Neural crest cell (in vitro differentiated cells): Measurements from ENCODE around the gene TMX3. TPM values are rescaled to one million over a fixed set of nuclear protein-coding genes. Genes with fewer than 3 reads are reported as not detected.
A peak's percentile ranks its signal among the peaks of the same experiment; 100 is the strongest.

Experiments
- DNase-seq: peaks from one replicate; pipeline ENCODE4 v3.0.0; 2021; ENCODE audit warnings: low read depth, mixed read lengths, low spot score
- H3K27ac Mint-ChIP-seq: one replicate; pipeline ENCODE4 v1.8.0; 2021; ENCODE audit warnings: mild to moderate bottlenecking, mixed read lengths; ENCODE audit not compliant: unreplicated experiment
- H3K27me3 Mint-ChIP-seq: 2 replicates; pipeline ENCODE4 v1.8.0; 2021; ENCODE audit warnings: low read depth, mild to moderate bottlenecking, mixed read lengths
- H3K36me3 Mint-ChIP-seq: 2 replicates; pipeline ENCODE4 v1.8.0; 2021; ENCODE audit warnings: low read depth, mild to moderate bottlenecking, mixed read lengths
- H3K4me1 Mint-ChIP-seq: 2 replicates; pipeline ENCODE4 v1.8.0; 2021; ENCODE audit warnings: mixed read lengths
- H3K4me3 Mint-ChIP-seq: one replicate; pipeline ENCODE4 v1.8.0; 2021; ENCODE audit warnings: mild to moderate bottlenecking, mixed read lengths
- H3K9me3 Mint-ChIP-seq: 2 replicates; pipeline ENCODE4 v1.8.0; 2021; ENCODE audit warnings: mixed read lengths
- total RNA-seq: library from RNA; stranded (reverse); gene quantifications from 2 replicates; pipeline ENCODE4 v1.2.1, GENCODE V29; 2021
- TF ChIP-seq, protein P1 (sequence below): fragments of 200-600 bp; sonication (generic); conservative IDR thresholded peaks from 2 replicates; pipeline ENCODE4 v1.5.0; 2021; ENCODE audit warnings: antibody characterized with exemption, mild to moderate bottlenecking

TMX3 gene
- total RNA-seq, 1 donor from 2014 or later: 47.5 TPM

DNA sequence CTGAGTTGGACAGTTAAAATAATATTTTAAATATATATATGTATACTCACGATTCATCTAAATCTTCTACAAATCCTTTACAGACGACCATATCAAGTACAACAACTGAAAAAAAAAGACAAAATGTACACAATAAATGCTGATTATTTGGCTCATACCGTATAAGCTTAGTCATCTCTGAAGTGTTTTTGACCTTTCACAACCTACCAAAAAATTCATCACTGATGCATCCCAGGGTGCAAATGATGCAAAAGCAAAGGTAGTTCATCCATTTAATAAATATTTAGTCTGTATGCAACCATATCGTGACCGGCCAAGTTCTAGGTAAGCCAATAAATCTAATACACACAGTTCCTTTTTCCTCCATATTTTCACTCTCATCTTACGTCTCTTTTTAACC is 1.1 kb downstream of the TMX3 start:
- TF ChIP-seq, protein P1, sequence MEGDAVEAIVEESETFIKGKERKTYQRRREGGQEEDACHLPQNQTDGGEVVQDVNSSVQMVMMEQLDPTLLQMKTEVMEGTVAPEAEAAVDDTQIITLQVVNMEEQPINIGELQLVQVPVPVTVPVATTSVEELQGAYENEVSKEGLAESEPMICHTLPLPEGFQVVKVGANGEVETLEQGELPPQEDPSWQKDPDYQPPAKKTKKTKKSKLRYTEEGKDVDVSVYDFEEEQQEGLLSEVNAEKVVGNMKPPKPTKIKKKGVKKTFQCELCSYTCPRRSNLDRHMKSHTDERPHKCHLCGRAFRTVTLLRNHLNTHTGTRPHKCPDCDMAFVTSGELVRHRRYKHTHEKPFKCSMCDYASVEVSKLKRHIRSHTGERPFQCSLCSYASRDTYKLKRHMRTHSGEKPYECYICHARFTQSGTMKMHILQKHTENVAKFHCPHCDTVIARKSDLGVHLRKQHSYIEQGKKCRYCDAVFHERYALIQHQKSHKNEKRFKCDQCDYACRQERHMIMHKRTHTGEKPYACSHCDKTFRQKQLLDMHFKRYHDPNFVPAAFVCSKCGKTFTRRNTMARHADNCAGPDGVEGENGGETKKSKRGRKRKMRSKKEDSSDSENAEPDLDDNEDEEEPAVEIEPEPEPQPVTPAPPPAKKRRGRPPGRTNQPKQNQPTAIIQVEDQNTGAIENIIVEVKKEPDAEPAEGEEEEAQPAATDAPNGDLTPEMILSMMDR: no peak
- no peak overlapping the region for H3K27ac Mint-ChIP-seq
- no peaks in the 10 kb centered on the region for H3K27me3 Mint-ChIP-seq
- DNase-seq: no peak
- H3K4me3 Mint-ChIP-seq: peak overlapping the region; percentile 99
- H3K9me3 Mint-ChIP-seq: no peaks in the 10 kb centered on the region
- H3K4me1 Mint-ChIP-seq: peaks cover 27% of the 10 kb centered on the region
- peaks cover 6% of the 10 kb centered on the region for H3K36me3 Mint-ChIP-seq

DNA sequence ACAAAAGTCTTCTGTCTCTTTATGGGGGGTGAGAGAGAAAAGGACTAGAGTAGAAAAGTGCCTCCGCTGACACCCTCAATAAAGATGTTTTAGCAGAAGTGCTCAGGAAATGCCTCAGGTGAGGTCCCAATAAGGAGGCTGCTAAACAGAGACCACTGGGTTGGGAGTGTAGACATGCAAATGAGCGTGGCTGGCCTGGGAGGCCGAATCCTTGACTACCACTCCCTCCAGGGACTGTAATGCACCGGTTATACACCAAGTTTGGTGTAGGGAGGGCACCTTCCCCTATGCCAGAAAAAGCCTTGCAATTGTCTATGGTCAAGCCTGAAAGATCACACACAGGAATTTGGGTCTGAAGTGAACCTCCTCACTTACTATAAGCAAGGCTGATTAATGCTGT is 1.8 kb downstream of the TMX3 start:
- Mint-ChIP-seq H3K36me3 (peaks cover 6% of the 10 kb centered on the region), H3K27ac (no peak overlapping the region), H3K4me1 (peaks cover 27% of the 10 kb centered on the region), H3K4me3 (peak overlapping the region; percentile 81), H3K9me3 (no peaks in the 10 kb centered on the region), H3K27me3 (no peaks in the 10 kb centered on the region)
- no peak for DNase-seq
- TF ChIP-seq, protein P1: no peak

DNA sequence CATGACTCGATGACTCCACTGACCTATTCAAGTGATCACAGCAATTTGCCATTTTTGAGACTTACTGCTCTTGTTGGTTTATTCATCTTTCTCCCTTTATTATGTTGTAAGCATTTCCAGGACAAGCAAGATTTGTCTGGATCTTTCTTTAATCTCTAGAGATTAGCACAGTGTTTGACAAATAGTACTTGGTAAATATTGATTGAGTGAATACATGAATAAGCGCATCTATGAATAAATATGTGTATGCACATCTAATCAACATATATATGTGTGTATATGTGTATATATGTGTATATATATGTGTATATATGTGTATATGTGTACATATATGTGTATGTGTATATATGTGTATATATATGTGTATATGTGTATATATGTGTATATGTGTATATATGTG is 7.3 kb downstream of the TMX3 start:
- Mint-ChIP-seq H3K27me3 (no peaks in the 10 kb centered on the region), H3K9me3 (no peaks in the 10 kb centered on the region), H3K27ac (no peak overlapping the region), H3K4me1 (no peaks in the 10 kb centered on the region), H3K4me3 (no peak overlapping the region), H3K36me3 (peaks cover 17% of the 10 kb centered on the region)
- TF ChIP-seq, protein P1: no peak
- no peak for DNase-seq

DNA sequence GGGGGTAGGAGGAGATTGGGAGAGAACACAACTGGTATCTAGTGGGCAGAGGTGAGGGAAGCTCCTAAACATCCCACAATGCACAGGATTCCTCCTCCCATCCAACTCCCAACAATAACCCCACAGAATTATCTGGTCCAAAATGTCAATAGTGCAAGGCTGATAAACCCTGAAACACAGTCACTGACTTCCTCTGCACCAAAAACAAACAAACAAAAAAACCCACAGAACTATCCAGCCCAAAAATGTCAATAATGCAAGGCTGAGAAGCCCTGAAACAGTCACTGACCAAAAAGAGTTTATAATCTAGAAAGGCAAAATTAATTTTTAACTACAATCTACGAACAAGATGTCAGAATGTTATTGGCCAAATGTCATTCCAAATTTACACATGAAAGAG is 9.8 kb downstream of the TMX3 start:
- no peak for DNase-seq
- TF ChIP-seq, protein P1: no peak
- no peak overlapping the region for H3K27ac Mint-ChIP-seq
- peaks cover 25% of the 10 kb centered on the region for H3K36me3 Mint-ChIP-seq
- no peaks in the 10 kb centered on the region for H3K4me1 Mint-ChIP-seq
- no peak overlapping the region for H3K4me3 Mint-ChIP-seq
- H3K9me3 Mint-ChIP-seq: no peaks in the 10 kb centered on the region
- no peaks in the 10 kb centered on the region for H3K27me3 Mint-ChIP-seq

DNA sequence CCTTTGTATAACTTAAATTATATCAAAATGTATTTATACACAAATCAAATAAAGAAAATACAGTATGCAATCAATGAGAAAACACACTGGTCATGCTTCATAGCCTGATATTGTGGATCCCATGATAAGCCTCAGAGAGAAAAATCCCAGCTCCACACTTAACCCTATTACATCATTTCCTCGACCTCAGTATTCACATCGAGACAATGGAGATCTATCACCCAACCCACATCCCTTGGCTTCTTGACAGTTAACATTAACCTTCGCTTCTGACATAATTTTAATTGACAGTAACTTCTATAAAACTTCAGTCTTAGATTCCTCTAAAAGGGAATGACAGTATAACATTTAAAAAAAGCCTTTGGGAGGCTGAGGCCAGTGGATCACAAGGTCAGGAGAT is 11.6 kb downstream of the TMX3 start:
- Mint-ChIP-seq H3K4me1 (no peaks in the 10 kb centered on the region), H3K4me3 (no peak overlapping the region), H3K36me3 (peaks cover 29% of the 10 kb centered on the region), H3K27ac (peak overlapping the region; percentile 36), H3K27me3 (no peaks in the 10 kb centered on the region), H3K9me3 (no peaks in the 10 kb centered on the region)
- no peak for DNase-seq
- TF ChIP-seq, protein P1: no peak

DNA sequence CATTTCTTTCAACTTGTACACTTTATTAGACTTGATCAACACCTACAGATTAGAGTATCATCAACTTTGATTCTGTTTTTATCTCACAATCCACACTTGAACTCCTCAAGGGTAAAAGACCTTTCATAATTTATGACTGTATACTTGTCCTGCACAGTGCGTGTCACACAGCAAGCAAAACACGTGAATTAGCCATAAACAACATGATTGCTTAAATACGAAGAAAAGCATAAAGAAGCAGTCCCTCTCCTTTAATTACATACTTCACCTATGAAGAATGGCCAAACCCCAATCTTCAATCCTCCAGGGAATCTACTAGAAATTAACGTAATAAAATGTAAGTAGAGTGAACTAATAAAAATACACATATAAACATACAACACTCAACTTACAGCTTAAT is 13.6 kb downstream of the TMX3 start:
- H3K4me3 Mint-ChIP-seq: no peak overlapping the region
- TF ChIP-seq, protein P1: no peak
- H3K36me3 Mint-ChIP-seq: peaks cover 29% of the 10 kb centered on the region
- H3K4me1 Mint-ChIP-seq: no peaks in the 10 kb centered on the region
- no peaks in the 10 kb centered on the region for H3K9me3 Mint-ChIP-seq
- no peak overlapping the region for H3K27ac Mint-ChIP-seq
- H3K27me3 Mint-ChIP-seq: no peaks in the 10 kb centered on the region
- no peak for DNase-seq
